BLaER1 treated with 17β-estradiol and CSF1 and Interleukin-3, amounts not matched to agents 10 nM and 100 nM (cell line): ENCODE measurements around the gene UBE2Q2.
A peak's percentile ranks its signal among the peaks of the same experiment; 100 is the strongest.

Experiments
- H3K27ac ChIP-seq, 11 experiments: shearing (Covaris generic); formaldehyde crosslinking; 2 replicates each; pipeline ENCODE4 v1.8.1; 2022
- H3K27me3 ChIP-seq, 11 experiments: shearing (Covaris generic); formaldehyde crosslinking; 2 replicates each; pipeline ENCODE4 v1.8.1; 2022
- H3K36me3 ChIP-seq, 11 experiments: shearing (Covaris generic); formaldehyde crosslinking; 2 replicates each; pipeline ENCODE4 v1.8.1; 2022
- H3K4me1 ChIP-seq, 10 experiments: shearing (Covaris generic); formaldehyde crosslinking; 2 replicates each; pipeline ENCODE4 v1.8.1; 2022
- H3K4me2 ChIP-seq, 11 experiments: shearing (Covaris generic); formaldehyde crosslinking; 2 replicates each; pipeline ENCODE4 v1.8.1; 2022
- H3K4me3 ChIP-seq, 10 experiments: shearing (Covaris generic); formaldehyde crosslinking; 2 replicates each; pipeline ENCODE4 v1.8.1; 2022
- H3K9ac ChIP-seq, 11 experiments: shearing (Covaris generic); formaldehyde crosslinking; 2 replicates each; pipeline ENCODE4 v1.8.1; 2022
- H3K9me3 ChIP-seq, 11 experiments: shearing (Covaris generic); formaldehyde crosslinking; replicated peaks in 1 of 11; 2 replicates each; pipeline ENCODE4 v1.8.1; 2022
- H4K20me1 ChIP-seq, 11 experiments: shearing (Covaris generic); formaldehyde crosslinking; 2 replicates each; pipeline ENCODE4 v1.8.1; 2022
- Cebpa-rat ChIP-seq, 11 experiments: shearing (Covaris generic); IDR thresholded peaks; 2 replicates each; pipeline ENCODE4 v1.8.1; 2022

UBE2Q2 gene

GRCh38 chr15:75930866-75931265 lies 87.6 kb downstream of the UBE2Q2 start:
- Histone ChIP-seq H3K27ac (no peak overlapping the region), H3K27me3 (no peaks in the 10 kb centered on the region), H3K4me2 (no peak overlapping the region), H3K36me3 (peaks cover 67 to 94% (median 82%) of the 10 kb centered on the region in 11 experiments), H3K4me1 (peaks cover 0 to 18% (median 10%) of the 10 kb centered on the region in 10 experiments; a peak in 7 of 20 replicates), H3K9ac (no peak overlapping the region), H3K9me3 (no peaks in the 10 kb centered on the region), H4K20me1 (peaks cover 0 to 20% (median 4%) of the 10 kb centered on the region in 11 experiments; a peak in 12 of 22 replicates), H3K4me3 (no peak overlapping the region)
- no peak for TF ChIP-seq Cebpa-rat (IDR thresholded peaks at IDR 0.05)

GRCh38 chr15:75942464-75942863 lies 99.2 kb downstream of the UBE2Q2 start:
- Histone ChIP-seq H3K4me3 (no peak overlapping the region), H3K4me2 (no peak overlapping the region), H3K27ac (no peak overlapping the region; a peak in 1 of 22 replicates), H3K27me3 (no peaks in the 10 kb centered on the region), H3K4me1 (peaks cover 0 to 40% (median 20%) of the 10 kb centered on the region in 10 experiments; a peak in 14 of 20 replicates), H3K9me3 (peaks cover 0 to 16% (median 6%) of the 10 kb centered on the region in 11 experiments; a peak in 10 of 22 replicates), H4K20me1 (no peaks in the 10 kb centered on the region), H3K36me3 (peaks cover 8 to 25% (median 20%) of the 10 kb centered on the region in 11 experiments; a peak in 18 of 22 replicates), H3K9ac (no peak overlapping the region)
- no peak for TF ChIP-seq Cebpa-rat (IDR thresholded peaks at IDR 0.05)

- peaks cover 0 to 41% (median 20%) of the 10 kb centered on the region in 10 experiments; a peak in 14 of 20 replicates for H3K4me1 ChIP-seq
- H3K36me3 ChIP-seq, result peaks cover under 1 to 17% (median 12%) of the 10 kb centered on the region in 11 experiments; a peak in 14 of 22 replicates
- TF ChIP-seq Cebpa-rat (IDR thresholded peaks at IDR 0.05), result no peak
- peaks cover 0 to 21% (median 6%) of the 10 kb centered on the region in 11 experiments; a peak in 10 of 22 replicates for H3K9me3 ChIP-seq
- no peaks in the 10 kb centered on the region for H4K20me1 ChIP-seq
- H3K9ac ChIP-seq, result no peak overlapping the region
- H3K4me2 ChIP-seq, result no peak overlapping the region
- no peak overlapping the region; a peak in 1 of 22 replicates for H3K27ac ChIP-seq
- no peaks in the 10 kb centered on the region for H3K27me3 ChIP-seq
- no peak overlapping the region for H3K4me3 ChIP-seq
These were observed 100.0 kb downstream of the UBE2Q2 start for GRCh38 chr15:75943246-75943645.

GRCh38 chr15:75943713-75944215 lies 100.5 kb downstream of the UBE2Q2 start:
- peak overlapping the region in 5 of 11 experiments; percentile 2 to 61 (median 20); a peak in 4 of 22 replicates for H3K27ac ChIP-seq
- H4K20me1 ChIP-seq, result no peaks in the 10 kb centered on the region
- no peak overlapping the region for H3K9ac ChIP-seq
- peaks cover 0 to 21% (median 6%) of the 10 kb centered on the region in 11 experiments; a peak in 10 of 22 replicates for H3K9me3 ChIP-seq
- H3K27me3 ChIP-seq, result no peaks in the 10 kb centered on the region
- H3K4me3 ChIP-seq, result no peak overlapping the region
- H3K4me2 ChIP-seq, result peak overlapping the region in 2 of 11 experiments; percentile 6 to 15; a peak in 3 of 22 replicates
- peaks cover 0 to 13% (median 8%) of the 10 kb centered on the region in 11 experiments; a peak in 13 of 22 replicates for H3K36me3 ChIP-seq
- H3K4me1 ChIP-seq, result peaks cover 0 to 41% (median 20%) of the 10 kb centered on the region in 10 experiments; a peak in 14 of 20 replicates
- TF ChIP-seq Cebpa-rat (IDR thresholded peaks at IDR 0.05), result no peak

- no peaks in the 10 kb centered on the region for H3K27me3 ChIP-seq
- H3K4me1 ChIP-seq, result peaks cover 0 to 41% (median 20%) of the 10 kb centered on the region in 10 experiments; a peak in 14 of 20 replicates
- H3K4me2 ChIP-seq, result peak overlapping the region in 6 of 11 experiments; percentile 26 to 68 (median 44); a peak in 11 of 22 replicates
- no peaks in the 10 kb centered on the region for H4K20me1 ChIP-seq
- peak overlapping the region in 9 of 11 experiments; percentile 45 to 69 (median 60); a peak in 16 of 22 replicates for H3K27ac ChIP-seq
- no peaks in the 10 kb centered on the region for H3K36me3 ChIP-seq
- H3K9me3 ChIP-seq, result peaks cover 0 to 21% (median 6%) of the 10 kb centered on the region in 11 experiments; a peak in 10 of 22 replicates
- peak in 6 of 11 experiments; percentile 7 to 60 (median 44); a peak in 6 of 22 replicates for TF ChIP-seq Cebpa-rat (IDR thresholded peaks at IDR 0.05)
- H3K9ac ChIP-seq, result no peak overlapping the region; a peak in 2 of 22 replicates
- no peak overlapping the region; a peak in 1 of 20 replicates for H3K4me3 ChIP-seq
These were observed 102.7 kb downstream of the UBE2Q2 start for GRCh38 chr15:75945953-75946352.

- TF ChIP-seq Cebpa-rat (IDR thresholded peaks at IDR 0.05), result no peak
- H3K4me3 ChIP-seq, result no peak overlapping the region
- H3K36me3 ChIP-seq, result no peaks in the 10 kb centered on the region
- H3K9ac ChIP-seq, result no peak overlapping the region
- peak overlapping the region in 8 of 11 experiments; percentile 30 to 69 (median 58); a peak in 13 of 22 replicates for H3K27ac ChIP-seq
- no peaks in the 10 kb centered on the region for H3K27me3 ChIP-seq
- peaks cover 0 to 21% (median 6%) of the 10 kb centered on the region in 11 experiments; a peak in 10 of 22 replicates for H3K9me3 ChIP-seq
- peak overlapping the region in 2 of 11 experiments; percentile 62 to 68; a peak in 2 of 22 replicates for H3K4me2 ChIP-seq
- peaks cover 0 to 41% (median 20%) of the 10 kb centered on the region in 10 experiments; a peak in 14 of 20 replicates for H3K4me1 ChIP-seq
- no peaks in the 10 kb centered on the region for H4K20me1 ChIP-seq
These were observed 103.8 kb downstream of the UBE2Q2 start for GRCh38 chr15:75947092-75947491.

- H3K4me2 ChIP-seq, result no peak overlapping the region
- TF ChIP-seq Cebpa-rat (IDR thresholded peaks at IDR 0.05), result peak in 4 of 11 experiments; percentile 11 to 76 (median 40); a peak in 3 of 22 replicates
- no peaks in the 10 kb centered on the region for H3K36me3 ChIP-seq
- no peak overlapping the region for H3K9ac ChIP-seq
- H4K20me1 ChIP-seq, result no peaks in the 10 kb centered on the region
- H3K27me3 ChIP-seq, result no peaks in the 10 kb centered on the region
- peaks cover 0 to 42% (median 20%) of the 10 kb centered on the region in 10 experiments; a peak in 14 of 20 replicates for H3K4me1 ChIP-seq
- no peak overlapping the region for H3K27ac ChIP-seq
- peaks cover 0 to 21% (median 6%) of the 10 kb centered on the region in 11 experiments; a peak in 10 of 22 replicates for H3K9me3 ChIP-seq
- H3K4me3 ChIP-seq, result no peak overlapping the region
These were observed 105.6 kb downstream of the UBE2Q2 start for GRCh38 chr15:75948761-75949296.
